HG03520 (cell line): ENCODE results near the gene REPS2.

Experiments
- ATAC-seq: cut with Tn5 transposase; IDR thresholded peaks from one replicate; pipeline ENCODE4 v1.9.1; 2021; ENCODE audit warnings: mild to moderate bottlenecking, moderate library complexity; ENCODE audit not compliant: unreplicated experiment

Gene REPS2

GRCh38 chrX:16999275-16999674 lies 52.8 kb downstream of the REPS2 start:
- ATAC-seq, result no peak

DNA sequence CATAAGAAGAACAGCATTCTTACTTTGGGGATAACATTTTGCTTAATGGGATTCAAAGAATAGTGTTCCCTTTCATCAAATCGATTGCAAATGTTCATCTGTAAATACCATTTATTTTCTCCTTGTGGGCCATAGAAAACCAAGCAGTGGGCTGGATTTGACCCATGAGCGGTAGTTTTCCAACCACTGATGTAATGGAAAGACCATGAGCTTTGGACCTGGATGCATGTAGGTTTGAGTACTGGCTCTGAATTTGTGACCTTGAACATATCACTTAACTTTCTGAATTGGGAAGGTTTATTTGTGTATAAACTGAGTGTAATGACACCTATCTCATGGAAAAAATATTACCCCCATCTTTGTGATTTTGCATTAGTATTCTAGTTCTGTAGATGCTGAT lies 54.3 kb downstream of the REPS2 start:
- no peak for ATAC-seq

GRCh38 chrX:17005712-17006368 lies 59.4 kb downstream of the REPS2 start:
- no peak for ATAC-seq

GRCh38 chrX:17007134-17007768 lies 60.8 kb downstream of the REPS2 start:
- ATAC-seq, result no peak

- no peak for ATAC-seq
Observed at GRCh38 chrX:17009856-17010625, 63.6 kb downstream of the REPS2 start.

DNA sequence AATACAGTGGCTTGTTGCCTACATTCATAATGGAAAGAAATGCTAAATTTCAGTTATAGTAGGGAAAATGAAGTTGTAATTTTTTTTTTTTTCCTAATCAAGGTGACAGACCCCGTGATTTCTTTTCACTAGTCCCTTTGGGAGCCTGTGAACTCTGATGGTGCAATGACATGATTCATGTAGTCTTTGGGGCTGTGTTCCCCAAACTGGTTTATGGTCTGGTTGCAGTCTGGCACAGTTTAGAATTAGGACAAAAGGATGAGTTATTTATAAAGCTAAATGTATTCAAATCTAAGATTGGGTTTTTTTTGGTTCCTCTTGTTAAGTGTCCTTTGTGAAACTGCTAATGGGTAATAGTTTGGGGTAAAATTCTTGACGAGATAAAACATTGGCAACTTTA lies 66.0 kb downstream of the REPS2 start:
- ATAC-seq, result no peak

DNA sequence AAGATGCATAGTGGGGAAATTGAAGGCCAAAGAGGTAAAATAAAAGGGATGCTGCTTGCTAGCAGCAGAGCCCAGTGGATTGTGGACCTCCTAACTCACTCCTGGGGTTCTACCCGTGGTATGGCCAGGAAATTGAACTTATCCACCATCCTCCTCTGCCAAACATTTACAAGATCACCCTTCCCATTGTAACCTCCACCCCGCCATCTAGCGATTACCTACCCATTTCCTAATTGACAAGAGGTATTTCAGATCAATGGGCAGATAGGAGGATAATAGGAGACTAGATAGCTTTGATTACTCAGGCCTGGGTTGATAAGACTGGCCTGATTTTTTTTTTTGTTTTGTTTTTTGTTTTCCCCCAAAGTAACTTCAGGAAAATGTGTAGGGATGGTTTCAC lies 67.8 kb downstream of the REPS2 start:
- ATAC-seq, result no peak

DNA sequence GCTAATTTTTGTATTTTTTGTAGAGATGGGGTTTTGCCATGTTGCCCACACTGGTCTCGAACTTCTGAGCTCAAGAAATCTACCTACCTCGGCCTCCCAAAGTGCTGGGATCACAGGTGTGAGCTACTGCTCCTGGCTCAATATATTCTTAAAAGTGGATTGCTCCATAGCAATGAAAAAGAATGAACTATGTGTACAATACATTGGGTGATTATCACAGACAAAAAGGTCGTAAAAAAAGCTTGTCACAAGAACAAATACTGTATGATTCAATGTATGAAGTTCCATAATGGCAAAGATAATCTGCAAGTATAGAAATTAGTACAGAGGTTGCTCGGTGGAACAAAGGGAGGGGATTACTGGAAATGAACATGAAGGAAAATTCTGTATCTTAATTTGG lies 70.7 kb downstream of the REPS2 start:
- ATAC-seq, result no peak

DNA sequence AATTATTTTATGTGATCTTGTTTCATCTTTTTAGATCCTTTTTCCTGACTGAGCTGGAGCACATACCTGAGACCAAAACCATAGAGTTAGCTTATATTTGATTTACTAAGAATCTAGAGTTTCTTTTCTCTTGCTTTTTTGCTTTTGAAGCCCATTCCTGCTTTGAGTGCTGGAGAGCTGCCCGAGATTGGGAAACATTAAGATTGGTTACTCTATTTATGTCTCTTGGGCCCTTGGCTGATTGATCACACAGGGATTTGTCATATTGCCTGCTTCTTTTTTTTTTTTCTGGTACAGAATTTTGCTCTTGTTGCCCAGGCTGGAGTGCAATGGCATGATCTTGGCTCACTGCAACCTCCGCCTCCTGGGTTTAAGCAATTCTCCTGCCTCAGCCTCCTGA lies 73.9 kb downstream of the REPS2 start:
- ATAC-seq, result no peak

DNA sequence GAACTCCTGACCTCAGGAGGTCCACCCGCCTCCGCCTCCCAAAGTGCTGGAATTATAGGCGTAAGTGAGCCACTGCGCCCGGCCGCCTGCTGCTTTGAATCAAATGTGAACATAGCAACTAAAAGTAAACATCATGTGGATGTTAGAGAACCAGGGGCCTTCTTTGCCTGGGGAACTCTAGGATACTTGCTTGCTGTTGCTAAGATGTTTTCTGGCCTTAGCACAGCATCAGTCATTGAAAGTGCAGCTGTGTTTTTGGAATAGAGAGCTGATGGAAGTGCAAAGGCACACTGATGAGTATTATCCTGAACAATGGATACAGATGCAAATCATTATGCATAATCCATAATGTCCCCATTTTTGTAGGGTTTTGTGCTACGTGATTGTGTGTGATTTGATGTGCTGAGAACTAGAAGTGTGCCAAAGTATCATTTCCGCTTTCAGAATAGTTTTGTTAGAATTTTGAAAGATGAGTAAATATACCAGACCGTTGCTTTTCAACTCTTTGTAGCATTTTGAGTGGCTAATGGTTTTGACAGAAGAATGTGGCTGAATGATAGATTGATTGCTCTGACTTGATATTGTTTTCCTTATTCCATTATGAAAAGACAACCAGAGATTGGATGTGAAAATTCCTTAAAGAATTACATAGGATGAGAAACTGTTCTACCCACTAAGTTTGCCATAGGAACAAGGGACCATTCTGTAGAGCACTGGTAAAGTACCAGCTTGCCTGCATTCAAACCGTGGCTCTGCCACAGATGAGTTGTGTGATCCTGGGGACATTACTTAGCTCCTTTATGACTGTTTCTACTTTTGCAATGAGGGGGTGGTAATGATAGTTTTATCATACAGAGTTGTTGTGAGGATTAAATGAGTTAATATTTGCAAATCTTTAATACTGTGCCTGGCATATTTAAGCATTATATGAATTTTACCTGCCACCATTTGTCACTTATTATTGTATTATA lies 74.7 kb downstream of the REPS2 start:
- peak; percentile 49 for ATAC-seq

DNA sequence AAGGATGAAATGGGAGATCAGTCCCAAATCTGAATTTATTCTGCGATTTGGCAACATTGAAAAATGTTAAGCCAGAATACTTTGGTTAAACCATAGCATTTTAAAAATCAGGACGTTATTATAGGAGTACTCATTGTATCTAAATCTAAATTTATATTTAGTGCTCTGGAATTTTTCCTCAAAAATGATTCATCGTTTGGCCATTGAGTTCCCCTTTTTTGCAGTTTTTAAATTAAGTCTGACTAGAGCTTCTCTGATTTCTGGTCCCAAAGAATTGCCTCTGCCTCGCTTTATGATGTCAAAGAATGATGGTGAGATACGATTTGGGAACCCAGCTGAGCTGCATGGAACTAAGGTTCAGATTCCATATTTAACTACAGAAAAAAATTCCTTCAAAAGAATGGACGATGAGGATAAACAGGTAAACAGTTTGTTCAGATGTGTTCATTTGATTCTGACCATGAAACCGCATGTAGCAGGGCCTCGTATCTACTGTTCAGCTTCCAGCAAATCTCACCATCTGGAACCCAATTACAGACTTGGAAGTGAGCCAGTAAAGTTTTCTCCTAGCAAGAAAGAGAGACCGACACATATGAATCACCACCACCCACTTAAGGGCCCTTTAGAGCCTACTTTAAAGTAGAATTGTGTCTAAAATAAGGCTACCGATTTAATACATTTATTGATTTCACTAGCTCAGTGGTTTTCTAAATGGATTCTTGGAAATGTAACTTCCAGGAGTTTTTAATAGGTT lies 75.6 kb downstream of the REPS2 start:
- no peak for ATAC-seq

GRCh38 chrX:17023661-17024060 lies 77.2 kb downstream of the REPS2 start:
- ATAC-seq, result no peak

DNA sequence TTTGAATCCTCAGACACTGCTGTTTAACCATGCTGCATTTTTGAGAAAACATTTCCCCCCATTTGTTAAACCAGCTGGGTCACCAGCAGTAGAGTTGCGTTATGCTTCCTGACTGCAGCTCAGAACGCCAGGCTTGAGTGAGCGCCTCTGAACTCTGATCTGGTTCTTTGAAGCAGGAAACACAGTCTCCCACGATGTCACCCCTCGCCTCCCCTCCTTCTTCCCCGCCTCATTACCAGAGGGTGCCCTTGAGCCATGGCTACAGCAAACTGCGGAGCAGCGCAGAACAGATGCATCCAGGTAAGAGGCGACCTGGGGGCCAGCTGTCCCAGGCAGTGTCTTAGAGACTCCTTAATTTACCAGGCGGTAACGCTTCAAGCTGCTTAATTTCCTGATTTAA lies 78.4 kb downstream of the REPS2 start:
- ATAC-seq, result no peak

DNA sequence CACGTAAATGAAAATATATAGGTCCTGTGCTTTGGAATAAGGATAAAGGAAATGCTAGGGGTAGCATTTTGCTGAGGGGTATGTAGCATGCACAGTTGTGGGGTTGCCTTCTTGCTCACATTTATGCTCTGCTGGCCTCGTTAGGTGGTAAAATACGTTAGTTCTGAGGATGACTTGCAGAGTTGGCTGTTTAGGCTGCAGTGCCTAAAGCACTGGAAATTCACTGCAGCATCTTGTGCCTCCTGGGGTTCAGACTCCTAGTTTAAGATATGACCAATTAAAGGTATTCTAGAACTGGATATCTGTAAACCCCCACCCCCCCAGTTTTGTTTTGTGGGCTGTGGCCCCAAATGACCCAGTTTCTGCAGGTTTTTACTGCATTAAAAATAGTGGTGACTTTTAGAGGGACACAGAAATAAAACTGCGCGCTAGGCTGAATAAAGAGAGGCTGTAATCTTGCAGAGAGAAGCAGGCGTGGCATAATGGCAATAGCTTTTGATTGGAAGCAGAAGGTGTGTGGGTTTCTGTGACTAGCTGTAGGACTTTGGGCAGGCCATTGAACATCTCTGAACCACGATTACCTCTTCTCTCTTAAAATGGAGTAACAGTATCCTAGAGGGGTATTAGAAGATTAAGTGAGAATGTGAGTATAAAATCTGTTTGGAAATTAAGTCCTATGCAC lies 79.3 kb downstream of the REPS2 start:
- ATAC-seq, result no peak

DNA sequence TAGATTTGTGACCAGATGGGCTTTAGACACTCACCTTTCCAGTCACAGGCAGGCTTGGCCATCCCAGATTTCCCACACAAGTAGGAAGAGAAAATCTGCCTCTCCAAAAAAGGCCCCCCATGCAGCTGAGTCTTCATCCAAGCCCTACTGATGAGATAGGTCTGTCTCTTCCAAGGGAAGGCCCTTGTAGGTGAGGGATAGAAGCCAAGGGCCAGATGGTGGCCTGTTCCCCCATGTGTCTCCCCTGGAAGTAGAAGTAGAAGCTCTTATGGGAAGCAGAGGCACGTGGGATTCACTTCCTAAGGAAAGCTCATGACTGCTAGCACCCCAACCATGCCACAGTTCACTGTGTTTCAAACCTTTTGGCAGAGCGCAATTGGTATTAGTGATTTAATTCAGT lies 81.5 kb downstream of the REPS2 start:
- no peak for ATAC-seq

GRCh38 chrX:17028356-17028755 lies 81.9 kb downstream of the REPS2 start:
- ATAC-seq, result no peak

GRCh38 chrX:17030092-17030491 lies 83.6 kb downstream of the REPS2 start:
- ATAC-seq, result no peak

DNA sequence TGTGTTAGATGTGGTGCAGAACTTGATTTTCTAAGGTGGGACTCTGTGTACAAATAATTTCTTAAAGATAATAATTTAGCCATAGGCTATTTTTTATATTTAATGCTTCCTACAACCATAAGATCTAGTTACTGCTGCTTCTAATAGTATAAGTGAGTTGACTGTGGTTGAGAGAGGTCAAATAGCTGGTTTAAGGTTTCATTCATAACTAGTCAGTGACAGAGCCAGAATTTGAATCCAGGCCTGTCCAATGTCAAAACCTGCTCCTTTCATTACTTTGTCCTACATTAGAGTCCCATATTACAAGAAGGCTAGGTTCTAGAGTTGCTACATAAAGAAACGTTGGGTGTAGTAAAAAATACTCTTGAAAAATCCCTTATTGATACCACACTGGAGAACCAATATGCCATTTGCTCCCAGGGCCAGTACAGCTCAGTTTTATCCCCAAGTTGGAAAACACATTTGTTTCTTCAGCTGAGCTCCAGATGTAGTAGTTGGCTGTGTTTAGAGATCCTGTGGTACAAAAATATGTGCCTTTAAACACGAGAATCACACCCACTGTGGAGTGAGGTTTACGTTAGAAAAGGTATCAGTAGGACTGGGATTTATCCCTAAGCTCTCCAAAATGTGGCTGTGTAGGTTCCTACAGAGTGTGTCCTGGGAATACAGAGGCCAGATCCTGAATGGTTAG lies 84.3 kb downstream of the REPS2 start:
- no peak for ATAC-seq

DNA sequence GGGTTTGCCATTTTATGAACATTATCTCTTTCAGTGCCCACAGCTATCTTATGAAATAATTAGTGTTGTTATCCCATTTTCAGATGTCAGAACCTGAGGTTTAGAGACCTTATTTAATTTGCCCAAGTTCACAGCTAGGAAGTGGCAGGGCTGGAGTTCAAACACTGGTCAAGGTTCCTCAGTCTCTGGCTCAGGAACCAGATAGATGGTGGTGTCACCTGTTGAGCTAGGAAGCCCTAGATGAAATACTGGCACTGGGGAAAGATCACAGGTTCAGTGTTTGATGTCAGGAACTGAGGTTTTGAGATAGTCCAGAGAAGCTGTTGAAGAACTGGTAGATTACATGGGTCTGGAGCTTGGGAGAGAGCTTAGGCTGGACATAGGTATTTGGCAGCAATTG lies 85.4 kb downstream of the REPS2 start:
- no peak for ATAC-seq
